Activated CD8-positive, alpha-beta memory T cell treated with anti-CD3 and anti-CD28 coated beads for 1 hour (primary cell): ENCODE results near the gene MRPL11.
"Not testable (repeated sequence)": the region's sequence is repeated elsewhere in the genome, so short reads cannot be mapped to it uniquely, and the experiment has no call there.

Experiments
- DNase-seq, 2 donors: peaks; one replicate each; pipeline ENCODE4 v3.0.0-alpha.2; 2020; ENCODE audit warnings: low read depth in 1 of 2; ENCODE audit errors: extremely low read depth in 1 of 2

Gene MRPL11

DNA sequence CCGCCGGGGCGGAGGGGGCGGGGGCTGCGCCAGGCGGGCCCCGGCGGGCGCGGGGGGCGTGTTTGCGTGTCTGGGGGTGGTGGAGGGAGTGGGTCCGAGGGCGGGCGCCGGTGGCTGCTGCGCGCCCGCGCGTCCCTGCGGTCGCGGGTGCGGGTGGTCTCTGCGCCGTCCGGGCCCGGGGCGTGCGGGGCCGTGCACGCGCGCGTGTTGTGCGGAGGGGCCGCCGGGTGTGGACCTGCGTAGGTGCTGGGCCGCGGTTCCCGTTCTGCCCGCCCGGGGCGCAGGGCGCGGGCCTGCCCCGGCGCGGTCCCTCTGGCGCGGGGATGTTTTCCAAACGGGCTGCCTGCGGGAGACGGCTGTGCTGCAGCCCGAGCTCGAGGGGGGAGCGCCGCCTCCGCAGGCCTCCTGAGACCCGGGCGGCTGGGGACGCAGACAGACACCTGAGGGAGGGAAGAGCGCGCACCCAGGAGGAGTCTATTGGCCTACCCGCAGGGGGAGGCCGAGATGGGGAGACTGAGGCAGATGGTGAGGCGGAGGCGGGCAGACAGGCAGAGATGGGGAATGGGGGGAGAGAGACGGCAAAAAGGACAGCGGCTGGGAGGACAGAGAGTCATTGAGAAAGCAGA is 28.5 kb upstream of the MRPL11 start:
- peak in 1 of 2 donors; percentile 18 for DNase-seq

DNA sequence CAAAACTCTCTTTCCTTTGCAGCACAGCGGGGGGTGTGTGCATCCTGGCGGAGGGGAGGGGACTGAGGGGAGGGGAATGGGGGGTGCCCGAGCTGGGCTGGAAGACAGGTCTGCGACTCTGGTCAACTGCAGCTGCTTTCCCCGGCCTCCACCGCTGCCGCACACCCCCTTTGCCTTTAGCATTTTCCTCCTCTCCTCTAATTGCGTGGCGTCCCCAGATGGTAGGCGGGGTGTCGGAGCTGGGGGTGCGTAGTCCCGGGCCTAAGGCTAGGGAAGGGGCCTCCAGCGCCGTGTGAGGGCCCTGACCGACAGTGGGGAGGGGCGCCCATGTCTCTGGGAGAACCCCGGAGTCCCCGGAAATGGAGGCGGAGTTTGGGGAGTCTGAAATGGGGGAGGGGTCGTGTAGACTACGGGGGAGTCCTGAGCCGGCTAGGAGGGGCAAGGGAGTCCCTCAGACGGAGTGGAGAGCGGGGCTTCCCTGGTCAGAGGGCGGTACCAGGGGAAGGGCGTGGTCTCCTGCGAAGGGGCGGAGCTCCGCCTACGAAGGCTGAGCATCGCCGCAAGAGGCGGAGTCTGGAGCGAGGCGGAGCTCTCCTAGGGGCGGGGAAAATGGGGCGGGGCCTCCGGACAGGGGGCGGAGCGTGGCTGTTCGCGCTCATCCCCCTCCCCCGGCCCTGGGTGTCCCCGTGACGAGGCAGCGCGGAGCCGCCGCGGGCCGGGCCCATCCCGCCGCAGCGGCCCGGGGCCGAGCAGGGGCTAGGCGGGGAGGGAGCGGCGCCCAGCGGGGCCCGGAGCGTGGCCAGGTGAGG is 27.8 kb upstream of the MRPL11 start, which contains the start of gene PELI3:
Gene PELI3, plus strand, starts transcription at position 681 of the 809 bp plus-strand sequence. CDS start 1,224 bp downstream, outside the sequence.
- peak; percentile 83 to 95 for DNase-seq

DNA sequence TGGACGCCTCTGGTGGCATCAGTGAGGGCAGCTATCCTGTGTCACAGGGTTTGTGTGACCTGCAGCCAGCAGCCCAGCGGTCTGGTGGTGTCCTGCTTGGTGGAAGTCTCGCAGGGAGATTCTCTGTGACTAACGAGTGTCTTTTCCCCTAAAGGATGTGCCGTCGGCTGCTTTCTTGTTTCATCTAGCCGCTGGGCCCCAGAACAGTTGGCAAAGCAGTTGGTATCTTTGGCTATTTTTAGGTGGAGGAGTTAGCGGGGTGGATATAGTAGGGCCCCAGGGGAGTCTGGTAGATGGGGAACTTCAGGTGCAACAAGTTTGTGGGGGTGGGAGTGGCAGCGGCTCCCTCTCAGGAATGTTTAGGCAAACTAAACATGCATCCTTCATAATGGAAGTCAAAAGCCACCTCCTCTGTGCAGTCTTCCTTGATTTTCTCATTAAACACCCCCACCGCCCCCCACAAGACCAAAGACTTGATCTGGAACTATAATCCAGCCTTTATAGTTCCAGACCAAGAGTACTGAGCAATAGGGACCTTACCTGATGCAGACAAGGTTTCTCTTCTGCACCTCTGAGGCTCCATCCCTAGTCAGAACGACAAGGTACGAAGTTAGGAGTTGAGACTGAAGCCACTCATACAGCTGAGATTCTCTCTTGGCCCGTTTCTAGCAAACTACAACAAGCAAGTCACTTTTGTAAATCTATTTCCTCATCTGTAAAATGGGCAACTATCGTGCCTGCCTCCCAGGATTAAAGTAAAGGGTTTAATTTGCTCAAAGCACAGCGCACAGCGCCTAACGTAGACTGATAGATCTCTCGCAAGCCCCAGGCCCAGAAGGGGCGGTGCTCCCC is 27.0 kb upstream of the MRPL11 start:
- DNase-seq = no peak

DNA sequence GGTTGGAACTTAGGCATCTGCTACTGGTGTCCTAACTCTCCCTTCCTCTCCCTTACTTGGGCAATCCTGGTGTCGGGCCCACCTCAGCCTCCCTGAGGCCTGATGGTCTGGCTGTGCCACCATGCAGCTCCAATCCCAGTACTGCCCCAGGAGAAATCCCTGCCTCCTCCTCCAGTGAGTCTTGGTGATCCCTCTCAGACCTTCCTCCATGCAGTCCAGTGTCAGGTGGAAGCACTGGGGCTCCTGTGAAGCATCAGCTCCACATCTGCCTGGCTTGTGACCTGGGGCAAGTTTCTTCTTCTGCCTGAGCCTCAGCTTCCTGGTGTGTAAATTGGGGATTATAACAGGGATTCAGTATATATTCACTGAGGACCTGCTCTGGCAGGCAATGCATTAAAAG is 26.3 kb upstream of the MRPL11 start:
- no peak for DNase-seq

DNA sequence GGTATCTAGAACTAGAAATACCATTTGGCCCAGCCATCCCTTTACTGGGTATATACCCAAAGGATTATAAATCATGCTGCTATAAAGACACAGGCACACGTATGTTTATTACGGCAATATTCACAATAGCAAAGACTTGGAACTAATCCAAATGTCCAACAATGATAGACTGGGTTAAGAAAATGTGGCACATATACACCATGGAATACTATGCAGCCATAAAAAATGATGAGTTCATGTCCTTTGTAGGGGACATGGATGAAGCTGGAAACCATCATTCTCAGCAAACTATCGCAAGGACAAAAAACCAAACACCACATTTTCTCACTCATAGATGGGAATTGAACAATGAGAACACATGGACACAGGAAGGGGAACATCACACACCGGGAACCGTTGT is 25.5 kb upstream of the MRPL11 start:
- not testable (repeated sequence) for DNase-seq

DNA sequence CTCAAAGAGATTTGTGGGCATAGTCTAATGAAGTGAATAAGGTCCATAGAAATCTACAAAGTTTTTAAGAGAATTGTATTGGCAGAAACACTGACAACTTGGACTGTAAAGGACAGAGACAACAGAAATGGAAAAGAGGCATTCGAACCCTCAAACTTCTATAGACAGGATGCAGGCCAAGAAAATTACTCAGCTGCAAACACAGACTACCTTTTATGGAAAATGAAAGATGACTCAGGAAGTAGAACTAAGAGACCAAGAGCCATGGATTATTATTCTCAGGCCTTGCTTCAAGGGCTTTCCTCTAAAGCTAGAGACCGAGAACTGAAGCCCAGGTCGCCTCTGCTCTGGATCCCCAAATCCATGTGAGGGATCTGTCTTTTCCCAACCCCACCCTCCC is 24.3 kb upstream of the MRPL11 start:
- no peak for DNase-seq

DNA sequence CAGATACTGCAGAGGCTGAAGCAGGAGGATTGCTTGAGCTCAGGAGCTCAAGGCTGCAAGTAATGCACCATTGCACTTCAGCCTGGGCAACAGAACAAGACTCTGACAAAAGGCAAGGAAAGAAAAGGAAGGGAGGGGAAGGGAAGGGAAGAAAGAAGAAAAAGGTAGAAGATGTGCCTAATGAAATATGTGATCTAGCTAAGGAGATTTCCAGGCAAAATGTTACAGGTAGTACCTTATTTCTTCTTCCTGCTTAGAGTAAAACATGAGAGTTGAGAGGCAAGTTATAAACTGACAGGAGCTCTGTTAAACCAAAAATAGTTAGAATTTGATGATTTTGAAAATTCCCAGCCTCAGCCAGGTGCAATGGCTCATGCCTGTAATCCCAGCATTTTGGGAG is 23.4 kb upstream of the MRPL11 start:
- no peak for DNase-seq

DNA sequence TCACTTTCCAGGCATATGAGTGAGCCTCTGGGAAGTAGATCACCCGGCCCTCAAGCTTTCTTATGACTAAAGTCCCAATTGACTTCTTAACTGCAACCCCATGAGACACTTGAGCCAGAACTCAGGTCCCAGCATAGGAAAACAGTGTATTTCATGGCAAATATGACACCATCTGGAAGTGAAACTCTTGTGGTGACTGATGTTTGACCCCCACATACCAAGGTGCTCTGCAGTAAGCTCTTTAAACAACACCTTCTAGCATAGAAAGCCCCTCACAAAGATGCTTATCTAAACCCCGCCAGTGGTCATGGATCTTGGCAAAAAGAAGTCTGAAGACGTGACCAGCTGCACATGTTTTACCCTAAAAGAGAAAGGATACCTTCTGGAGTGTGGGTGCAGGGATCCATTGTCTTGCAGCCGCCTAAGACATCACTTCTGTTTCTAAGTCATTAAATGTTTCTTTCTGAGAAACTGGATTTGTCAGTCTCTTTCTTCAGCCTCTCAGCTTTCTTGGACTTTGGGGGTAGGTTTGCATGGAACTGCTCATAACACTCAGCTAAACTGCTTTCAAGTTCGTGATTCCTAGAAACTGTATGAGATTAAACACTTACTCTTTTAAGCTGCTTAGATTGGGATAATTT is 20.6 kb upstream of the MRPL11 start:
- no peak for DNase-seq

DNA sequence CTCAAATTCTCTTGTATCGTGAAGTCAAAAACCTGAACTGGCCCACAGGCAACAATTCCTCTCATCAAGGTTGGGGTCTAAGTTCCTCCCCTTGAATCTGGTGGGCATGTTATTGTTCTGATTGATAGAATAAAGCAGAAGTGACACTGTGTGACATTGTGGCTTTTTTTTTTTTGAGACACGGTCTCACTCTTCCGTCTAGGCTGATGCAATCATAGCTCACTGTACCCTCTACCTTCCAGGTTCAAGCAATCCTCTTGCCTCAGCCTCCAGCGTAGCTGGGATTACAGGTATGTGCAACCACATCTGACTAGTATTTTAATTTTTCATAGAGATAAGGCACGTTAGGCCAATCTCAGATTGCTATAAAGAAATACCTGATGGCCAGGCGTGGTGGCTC is 19.2 kb upstream of the MRPL11 start:
- DNase-seq = no peak

DNA sequence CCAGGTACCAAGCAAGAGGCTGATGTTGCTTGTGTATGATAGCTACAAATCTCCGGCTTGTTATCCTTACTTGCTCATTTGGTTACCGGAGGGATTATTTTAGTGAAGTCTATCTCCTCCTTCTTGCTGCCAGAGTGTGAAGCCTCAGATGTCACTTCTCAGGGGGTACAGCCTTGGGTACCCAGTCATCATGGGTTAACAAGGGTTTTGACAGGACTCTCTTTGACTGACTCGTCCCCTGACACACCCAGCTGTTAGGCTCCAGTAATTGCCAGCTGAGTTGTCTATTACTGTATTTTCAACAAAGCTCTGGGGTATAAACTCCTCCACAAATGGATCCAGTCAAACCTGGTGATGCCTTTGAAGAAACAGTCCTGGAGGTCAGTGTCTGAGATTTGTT is 16.2 kb upstream of the MRPL11 start:
- no peak for DNase-seq

DNA sequence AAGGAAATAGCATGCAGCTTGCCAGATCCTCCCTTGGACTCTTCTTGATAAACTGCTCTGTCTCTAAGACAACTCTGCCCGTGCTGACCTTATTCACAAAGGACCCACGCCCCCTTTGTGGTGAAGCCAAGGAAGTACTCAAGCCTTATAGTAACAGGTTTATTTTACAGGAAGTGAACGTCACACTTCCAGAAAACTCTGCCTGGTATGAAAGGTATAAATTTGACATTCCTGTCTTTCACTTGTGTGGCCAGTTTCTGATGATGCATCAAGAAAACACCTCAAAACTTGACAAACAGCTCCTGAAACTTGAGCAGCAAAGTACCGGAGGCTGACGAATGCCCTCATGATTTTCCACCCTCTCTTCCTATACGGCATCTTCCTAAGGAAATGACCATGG is 15.6 kb upstream of the MRPL11 start:
- no peak for DNase-seq

DNA sequence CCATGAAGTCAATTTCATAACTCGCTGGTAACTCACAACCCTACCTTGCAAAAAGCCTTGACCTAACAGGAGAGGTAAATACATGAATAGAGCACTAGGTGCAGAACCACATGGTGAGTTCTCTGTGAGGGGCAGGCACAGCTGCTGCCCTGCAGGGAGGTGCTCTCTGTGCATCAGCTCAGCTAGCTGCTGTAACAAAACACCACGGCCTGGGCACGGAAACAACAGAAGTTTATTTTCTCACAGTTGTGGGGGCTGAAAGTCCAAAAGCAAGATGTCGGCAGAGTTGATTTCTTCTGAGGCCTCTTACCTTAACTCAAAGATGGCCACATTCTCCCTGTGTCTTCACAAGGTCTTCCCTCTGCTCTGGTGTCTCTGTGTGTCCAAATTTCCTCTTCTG is 13.0 kb upstream of the MRPL11 start:
- no peak for DNase-seq

DNA sequence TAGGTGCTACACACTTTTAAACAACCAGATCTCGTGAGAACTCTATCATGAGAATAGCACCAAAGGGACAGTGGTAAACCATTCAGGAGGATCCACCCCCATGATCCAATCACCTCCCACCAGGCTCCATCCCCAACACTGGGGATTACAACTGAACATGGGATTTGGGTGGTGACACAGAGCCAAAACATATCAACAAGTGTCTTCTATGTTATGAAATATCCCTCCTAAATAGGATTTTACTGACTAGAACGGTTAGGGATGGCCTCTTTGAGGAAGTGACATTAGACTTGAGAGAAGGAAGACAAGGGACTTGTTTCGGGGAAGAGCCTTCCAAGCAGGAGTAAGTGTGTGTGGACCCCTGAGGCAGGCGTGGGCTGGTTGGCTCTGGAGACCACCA is 11.9 kb upstream of the MRPL11 start:
- no peak for DNase-seq

DNA sequence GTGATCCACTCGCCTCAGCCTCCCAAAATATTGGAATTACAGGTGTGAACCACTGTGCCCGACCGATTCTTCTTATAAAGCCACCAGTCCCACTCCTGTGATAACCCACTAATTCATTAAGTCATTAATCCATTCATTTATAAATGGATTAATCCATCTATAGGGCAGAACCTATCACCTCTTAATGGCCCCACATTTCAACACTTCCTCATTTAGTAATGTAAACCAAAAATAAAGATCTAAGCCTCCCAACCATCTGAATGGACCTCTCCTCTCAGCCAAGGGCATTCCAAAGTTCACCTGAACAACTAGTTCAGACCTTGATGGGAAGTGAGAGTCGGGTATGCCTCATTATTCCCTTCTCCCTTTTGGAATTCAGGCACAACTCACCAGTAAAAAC is 9.9 kb upstream of the MRPL11 start:
- DNase-seq = no peak

DNA sequence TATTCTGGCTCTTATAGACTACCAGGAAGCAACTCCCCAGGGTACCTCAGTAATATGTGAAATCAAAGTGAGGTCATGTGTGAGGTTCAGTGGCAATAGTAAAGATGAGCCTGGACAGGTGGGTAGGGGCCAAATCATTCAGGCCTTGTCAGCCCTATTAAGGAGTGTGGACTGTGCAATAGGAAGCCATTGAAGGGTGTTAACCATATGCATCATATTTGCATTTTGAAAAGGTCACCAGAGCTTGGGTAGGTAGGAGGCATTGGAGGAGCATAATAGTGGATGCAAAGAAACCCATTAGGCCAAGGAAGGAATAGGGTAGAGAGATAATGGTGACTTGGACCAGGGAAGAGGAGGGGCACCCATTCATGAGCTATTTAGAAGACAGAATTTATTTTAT is 8.4 kb upstream of the MRPL11 start:
- no peak for DNase-seq

DNA sequence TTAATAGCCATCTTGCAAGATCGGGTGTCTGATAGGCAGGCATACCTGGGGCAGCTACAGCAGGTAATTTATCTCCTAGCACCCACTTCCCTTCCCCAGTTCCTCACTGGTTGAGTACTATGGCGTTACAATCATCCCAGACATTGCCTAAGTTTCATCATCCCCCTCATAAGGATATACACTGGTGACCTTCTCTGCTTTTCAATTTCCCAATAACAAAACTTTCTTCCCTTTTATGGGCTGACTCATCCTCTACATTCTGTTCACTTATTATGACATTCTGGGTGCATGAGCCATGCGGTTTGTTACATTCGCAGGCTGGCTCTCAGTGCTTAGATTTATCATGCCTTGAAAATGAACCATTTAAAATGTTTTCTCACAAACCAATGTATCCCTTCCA is 5.0 kb upstream of the MRPL11 start:
- DNase-seq = no peak

DNA sequence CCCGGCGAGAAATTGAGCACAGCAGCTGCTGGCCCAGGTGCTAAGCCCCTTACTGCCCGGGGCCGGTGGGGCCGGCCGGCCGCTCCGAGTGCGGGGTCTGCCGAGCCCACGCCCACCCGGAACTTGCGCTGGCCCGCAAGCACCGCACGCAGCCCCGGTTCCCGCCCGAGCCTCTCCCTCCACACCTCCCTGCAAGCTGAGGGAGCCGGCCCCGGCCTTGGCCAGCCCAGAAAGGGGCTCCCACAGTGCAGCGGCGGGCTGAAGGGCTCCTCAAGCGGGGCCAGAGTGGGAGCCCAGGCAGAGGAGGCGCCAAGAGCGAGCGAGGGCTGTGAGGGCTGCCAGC is 2.3 kb upstream of the MRPL11 start:
- DNase-seq = not testable (repeated sequence)

DNA sequence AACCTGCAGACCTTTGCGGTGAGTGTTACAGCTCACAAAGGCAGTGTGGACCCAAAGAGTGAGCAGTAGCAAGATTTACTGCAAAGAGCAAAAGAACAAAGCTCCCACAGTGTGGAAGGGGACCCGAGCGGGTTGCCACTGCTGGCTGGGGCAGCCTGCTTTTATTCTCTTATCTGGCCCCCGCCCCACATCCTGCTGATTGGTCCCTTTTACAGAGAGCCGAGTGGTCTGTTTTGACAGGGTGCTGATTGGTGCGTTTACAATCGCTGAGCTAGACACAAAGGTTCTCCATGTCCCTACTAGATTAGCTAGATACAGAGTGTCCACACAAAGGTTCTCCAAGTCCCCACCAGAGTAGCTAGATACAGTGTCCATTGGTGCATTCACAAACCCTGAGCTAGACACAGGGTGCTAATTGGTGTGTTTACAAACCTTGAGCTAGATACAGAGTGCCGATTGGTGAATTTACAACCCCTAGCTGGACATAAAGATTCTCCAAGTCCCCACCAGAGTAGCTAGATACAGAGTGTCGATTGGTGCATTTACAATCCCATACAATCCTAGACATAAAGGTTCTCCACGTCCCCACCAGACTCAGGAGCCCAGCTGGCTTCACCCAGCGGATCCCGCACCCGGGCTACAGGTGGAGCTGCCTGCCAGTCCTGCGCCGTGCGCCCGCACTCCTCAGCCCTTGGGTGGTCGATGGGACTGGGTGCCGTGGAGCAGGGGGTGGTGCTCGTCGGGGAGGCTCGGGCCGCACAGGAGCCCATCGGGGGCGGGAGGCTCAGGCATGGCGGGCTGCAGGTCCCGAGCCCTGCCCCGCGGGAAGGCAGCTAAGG is 1.7 kb upstream of the MRPL11 start:
- not testable (repeated sequence) for DNase-seq

DNA sequence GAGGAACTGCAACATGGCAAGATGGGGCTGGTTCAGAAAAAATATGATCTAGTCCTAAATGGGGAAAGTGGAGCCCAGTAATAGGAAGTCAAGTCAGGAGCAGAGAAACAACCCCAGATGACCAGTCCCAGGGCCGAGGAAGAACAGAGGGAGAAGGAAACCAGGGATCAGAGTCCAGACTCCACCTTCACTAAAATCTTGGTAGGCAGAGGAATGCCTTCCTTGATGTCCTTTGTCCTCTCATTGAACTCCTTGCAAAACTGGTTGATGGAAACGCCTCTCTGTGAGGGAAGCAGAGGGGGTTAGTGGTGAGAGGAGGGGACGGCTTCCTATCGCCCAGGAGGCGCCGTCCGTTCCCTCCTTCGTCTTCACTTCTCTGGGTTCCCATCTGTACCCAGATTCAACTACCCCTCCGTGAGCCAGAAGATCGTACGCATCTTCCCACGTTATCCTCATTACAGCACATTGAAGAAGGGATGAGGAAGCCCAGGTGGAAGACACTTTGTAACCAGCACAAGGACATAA is 607 bp downstream of the MRPL11 start:
- no peak for DNase-seq

DNA sequence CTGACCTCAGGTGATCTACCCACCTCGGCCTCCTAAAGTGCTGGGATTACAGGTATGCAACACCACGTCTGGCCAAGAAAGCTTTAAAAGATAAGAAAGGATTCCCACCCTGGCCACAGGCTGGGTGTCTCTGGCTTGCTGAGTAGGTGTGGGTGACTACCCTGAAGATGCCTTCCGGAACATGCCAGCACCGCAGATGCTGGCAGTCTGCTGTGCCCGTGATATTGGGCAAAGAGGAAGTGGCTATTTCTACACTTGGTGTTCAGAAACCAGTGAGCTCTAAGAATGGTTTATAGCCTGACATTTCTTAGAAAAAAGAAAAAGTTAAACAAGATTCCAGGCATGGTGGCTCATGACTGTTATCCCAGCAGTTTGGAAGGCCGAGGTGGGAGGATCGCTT is 6.1 kb downstream of the MRPL11 start:
- DNase-seq = no peak
